NCI-H2107 treated with DMSO at 0.1 percent for 48 hours (cell line): ENCODE data around the gene SLC26A11.

Experiments used
- DNase-seq: peaks from one replicate; lab custom pipeline; 2025; ENCODE audit not compliant: unreplicated experiment; lab: John Stamatoyannopoulos, UW

SLC26A11 gene

GRCh38 chr17:80277751-80278671 is 57.8 kb downstream of the SLC26A11 start:
- no peak for DNase-seq

GRCh38 chr17:80279895-80280294 is 59.7 kb downstream of the SLC26A11 start:
- no peak for DNase-seq

DNA sequence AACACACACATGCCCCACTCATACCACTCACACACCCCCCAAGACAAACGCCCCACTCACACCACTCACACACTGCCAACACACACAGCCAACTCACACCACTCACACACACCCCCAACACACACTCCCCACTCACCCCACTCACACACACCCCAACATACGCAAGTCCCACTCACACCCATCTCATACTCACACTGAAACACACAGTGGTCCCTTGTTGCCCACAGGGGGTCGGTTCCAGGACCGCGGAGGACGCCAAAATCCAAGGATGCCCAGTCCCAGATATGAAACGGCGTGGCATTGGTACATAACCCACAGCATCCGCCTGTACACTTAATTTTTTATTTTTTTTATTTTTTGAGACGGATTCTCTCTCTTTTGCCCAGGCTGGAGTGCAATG is 61.3 kb downstream of the SLC26A11 start:
- DNase-seq, result no peak

- DNase-seq, result peak; percentile 47
These were observed 63.1 kb downstream of the SLC26A11 start for GRCh38 chr17:80283116-80283852.

DNA sequence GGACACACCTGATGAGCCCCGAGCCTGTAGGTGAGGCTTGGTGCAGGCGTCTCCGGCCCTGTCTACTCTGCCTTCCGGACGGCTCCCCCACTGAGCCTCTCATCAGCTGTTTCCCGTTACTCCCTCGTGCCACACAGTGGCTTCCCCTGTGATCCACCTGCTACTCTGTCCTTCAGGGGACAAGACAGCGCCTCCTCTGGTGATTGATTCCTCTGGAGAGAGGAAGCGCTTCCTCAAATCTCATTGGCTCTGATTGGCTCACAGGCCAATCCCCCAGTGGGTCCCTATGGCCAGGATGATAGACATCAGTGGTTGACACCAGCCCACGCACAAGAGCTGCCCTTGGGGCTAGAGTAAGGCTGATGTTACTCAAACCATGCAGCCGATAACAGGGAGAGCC is 64.4 kb downstream of the SLC26A11 start:
- DNase-seq, result no peak

GRCh38 chr17:80285237-80285920 is 65.2 kb downstream of the SLC26A11 start:
- DNase-seq, result peak; percentile 43

- no peak for DNase-seq
These were observed 66.4 kb downstream of the SLC26A11 start for GRCh38 chr17:80286638-80286960.

DNA sequence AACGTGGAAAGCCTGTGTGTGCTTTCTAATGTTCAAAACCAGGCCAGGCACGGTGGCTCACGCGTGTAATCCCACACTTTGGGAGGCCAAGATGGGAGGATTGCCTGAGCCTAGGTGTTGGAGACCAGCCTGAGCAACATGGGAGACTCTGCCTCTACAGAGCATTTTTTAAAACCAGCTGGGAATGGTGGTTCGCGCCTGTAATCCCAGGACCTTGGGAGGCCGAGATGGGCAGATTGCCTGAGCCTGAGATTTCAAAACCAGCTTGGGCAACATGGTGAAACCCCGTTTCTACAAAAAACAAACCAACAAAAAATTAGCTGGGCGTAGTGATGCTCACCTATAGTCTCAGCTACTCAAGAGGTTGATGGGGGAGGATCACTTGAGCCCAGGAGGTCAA is 66.8 kb downstream of the SLC26A11 start:
- no peak for DNase-seq

DNA sequence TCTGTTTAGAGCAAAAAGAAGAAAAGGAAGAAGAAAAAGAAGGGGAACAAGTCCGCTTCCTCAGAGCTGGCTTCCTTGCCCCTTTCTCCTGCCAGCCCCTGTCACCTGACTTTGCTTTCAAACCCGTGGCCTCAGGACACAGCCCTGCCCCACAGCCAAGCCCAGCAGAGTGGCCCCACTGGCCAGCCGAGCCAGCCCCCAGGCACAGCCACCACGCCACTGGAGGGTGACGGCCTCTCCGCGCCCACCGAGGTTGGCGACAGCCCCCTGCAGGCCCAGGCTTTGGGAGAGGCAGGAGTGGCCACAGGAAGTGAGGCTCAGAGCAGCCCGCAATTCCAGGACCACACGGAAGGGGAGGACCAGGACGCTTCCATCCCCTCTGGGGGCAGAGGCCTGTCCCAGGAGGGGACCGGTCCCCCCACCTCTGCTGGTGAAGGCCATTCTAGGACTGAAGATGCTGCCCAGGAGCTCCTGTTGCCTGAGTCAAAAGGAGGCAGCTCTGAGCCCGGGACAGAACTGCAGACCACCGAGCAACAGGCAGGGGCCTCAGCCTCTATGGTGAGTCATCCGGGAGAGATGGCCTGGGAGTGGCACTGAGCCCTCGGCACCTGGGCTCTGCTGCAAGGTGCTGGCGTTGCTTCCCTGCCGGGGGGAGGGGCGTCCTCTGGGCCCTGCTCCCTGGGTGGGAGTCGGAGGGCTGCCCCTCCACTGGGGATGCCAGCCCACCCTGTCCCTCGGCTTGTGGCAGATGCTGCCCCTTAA is 67.8 kb downstream of the SLC26A11 start:
- DNase-seq, result no peak

- no peak for DNase-seq
These were observed 69.4 kb downstream of the SLC26A11 start for GRCh38 chr17:80289616-80290015.

DNA sequence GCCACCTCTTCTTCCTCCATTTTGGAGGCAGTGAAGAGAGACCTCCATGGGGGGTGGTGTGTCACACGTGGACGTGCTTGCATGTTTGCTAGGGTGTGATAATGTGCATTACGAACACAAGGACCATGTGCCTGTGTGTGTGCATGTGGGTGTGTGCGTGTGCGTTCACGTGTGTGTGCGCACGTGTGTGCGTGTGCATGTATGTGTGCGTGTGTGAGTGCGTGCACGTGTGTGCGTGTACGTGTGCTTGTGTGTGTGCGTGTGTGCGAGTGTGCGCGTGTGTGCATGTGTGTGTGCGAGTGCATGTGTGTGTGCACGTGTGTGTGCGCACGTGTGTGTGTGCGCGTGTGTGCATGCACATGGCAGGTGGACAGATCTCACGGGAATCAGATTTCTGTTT is 69.9 kb downstream of the SLC26A11 start:
- DNase-seq, result no peak

GRCh38 chr17:80291260-80291659 is 71.0 kb downstream of the SLC26A11 start:
- DNase-seq, result no peak

DNA sequence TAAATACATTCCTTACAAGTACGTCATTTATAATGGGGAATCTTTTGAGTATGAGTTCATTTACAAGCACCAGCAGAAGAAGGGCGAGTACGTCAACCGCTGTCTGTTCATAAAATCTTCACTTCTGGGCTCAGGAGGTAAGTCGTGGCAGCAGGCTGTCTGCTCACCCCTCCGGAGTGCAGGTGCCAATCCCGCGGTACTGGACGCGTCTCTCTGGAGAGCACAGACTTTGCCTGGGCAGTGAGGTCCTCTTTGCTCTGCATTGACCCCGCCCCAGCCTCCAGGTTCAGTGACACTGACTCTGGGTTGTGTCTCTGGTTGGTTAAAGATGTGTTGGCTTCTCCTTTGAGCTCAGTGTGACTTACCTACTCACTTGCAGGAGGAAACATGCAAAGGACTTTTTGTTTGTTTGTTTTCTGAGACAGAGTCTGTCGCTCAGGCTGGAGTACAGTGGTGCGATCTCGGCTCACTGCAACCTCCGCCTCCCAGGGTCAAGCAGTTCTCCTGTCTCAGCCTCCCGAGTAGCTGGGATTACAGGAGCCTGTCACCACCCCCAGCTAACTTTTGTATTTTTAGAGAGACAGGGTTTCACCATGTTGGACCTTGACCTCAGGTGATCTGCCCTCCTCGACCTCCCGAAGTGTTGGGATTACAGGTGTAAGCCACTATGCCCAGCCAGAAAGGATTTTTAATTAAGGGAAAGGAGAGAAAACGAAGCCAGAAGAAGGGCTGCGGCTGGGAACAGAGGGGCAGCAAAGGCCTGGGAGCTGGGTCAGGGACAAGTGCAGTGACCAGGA is 71.7 kb downstream of the SLC26A11 start:
- no peak for DNase-seq

- DNase-seq, result no peak
These were observed 72.3 kb downstream of the SLC26A11 start for GRCh38 chr17:80292521-80292971.

GRCh38 chr17:80294210-80294609 is 74.0 kb downstream of the SLC26A11 start:
- DNase-seq, result no peak

- no peak for DNase-seq
These were observed 74.4 kb downstream of the SLC26A11 start for GRCh38 chr17:80294653-80295052.

GRCh38 chr17:80295146-80295545 is 74.9 kb downstream of the SLC26A11 start:
- DNase-seq, result no peak

DNA sequence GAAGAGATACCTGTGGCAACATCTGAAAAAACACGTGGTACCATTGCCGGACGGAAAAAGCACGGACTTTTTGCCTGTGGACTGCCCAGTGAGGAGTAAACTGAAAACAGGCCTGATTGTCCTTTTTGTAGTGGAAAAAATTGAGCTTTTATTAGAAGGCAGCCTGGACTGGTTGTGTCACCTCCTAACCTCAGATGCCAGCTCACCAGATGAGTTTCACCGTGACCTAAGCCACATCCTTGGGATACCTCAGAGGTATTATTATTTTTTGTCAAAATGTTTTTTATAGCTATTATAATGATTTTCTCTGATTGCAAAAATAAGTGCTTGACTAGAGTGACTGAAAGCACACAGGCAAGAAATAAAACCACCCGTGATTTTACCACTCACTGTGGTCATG is 75.3 kb downstream of the SLC26A11 start:
- no peak for DNase-seq

DNA sequence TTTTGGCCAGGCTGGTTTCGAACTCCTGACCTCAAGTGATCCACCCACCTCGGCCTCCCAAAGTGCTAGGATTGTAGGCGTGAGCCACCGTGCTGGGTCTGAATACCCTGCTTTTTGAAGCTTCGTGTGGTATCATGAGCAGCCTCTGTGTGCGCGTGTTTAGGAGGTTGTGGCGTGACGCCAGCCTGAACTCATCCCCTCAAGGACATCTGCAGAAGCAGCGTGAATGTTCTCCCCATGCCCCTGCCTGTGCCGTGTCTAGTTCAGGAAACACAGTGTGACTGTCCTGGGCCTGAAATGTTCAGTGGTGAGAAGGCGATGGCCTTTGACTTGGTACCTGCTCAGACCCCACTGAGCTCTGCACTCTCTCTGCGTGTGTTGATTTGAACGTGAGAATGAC is 76.0 kb downstream of the SLC26A11 start:
- DNase-seq, result no peak

GRCh38 chr17:80297996-80298560 is 77.9 kb downstream of the SLC26A11 start:
- no peak for DNase-seq
